ENCODE measurements around the gene GLRX3.

GRCh38 chr10:130128062-130128781 is 8.0 kb upstream of the GLRX3 start:
- TF ChIP-seq CTCF (tag by site-specific recombination; IDR thresholded peaks at IDR 0.05) (no peak), PRDM2 (tag by site-specific recombination; IDR thresholded peaks at IDR 0.05; ENCODE audit: borderline replicate concordance) (no peak), ZNF266 (tag by site-specific recombination; IDR thresholded peaks at IDR 0.05; ENCODE audit: low read depth) (no peak), ZNF837 (tag by site-specific recombination; IDR thresholded peaks at IDR 0.05) (no peak)
